Measurements from ENCODE around the gene LIPG. TPM values are rescaled to one million over a fixed set of nuclear protein-coding genes. Genes with fewer than 3 reads are reported as not detected.

Gene LIPG
- total RNA-seq, 1 experiment from 2014 or later, result 6.1 TPM

- no peak overlapping the region for H3K9ac ChIP-seq (ENCODE audit: extremely low read depth, insufficient read length, low read length)
- no peaks in the 10 kb centered on the region for H3K79me1 ChIP-seq (ENCODE audit: insufficient read depth, low read depth, low read length, poor library complexity, severe bottlenecking)
- H3K14ac ChIP-seq (ENCODE audit: insufficient read depth, low read length), result no peak overlapping the region
- no peak overlapping the region for H3K27ac ChIP-seq (ENCODE audit: insufficient read length, low read depth, low read length)
- no peak overlapping the region for H3K56ac ChIP-seq (ENCODE audit: insufficient read length, low read depth, low read length)
- H3T11ph ChIP-seq (ENCODE audit: low read length), result no peak overlapping the region
- no peak overlapping the region for H3K4ac ChIP-seq (ENCODE audit: low read depth, low read length)
- no peak overlapping the region for H4K5ac ChIP-seq (ENCODE audit: insufficient read length, low read depth, low read length)
- peaks cover 4% of the 10 kb centered on the region; the same call in 1 of the 2 replicates for H3K4me1 ChIP-seq (ENCODE audit: insufficient read depth, low read length)
- Mint-ChIP-seq H3K27me3 (ENCODE audit: low read depth) (peaks cover 39% of the 10 kb centered on the region), H3K4me3 (no peak overlapping the region), H3K36me3 (ENCODE audit: insufficient read depth in 1 of 3, low read depth in 3 of 3) (peaks cover 21 to 30% (median 27%) of the 10 kb centered on the region in 3 experiments), H3K9me3 (peaks cover 0 to 3% of the 10 kb centered on the region in 2 experiments; a peak in 4 of 5 replicates), H3K27ac (no peak overlapping the region), H3K4me1 (peaks cover 28 to 32% of the 10 kb centered on the region in 2 experiments)
- no peaks in the 10 kb centered on the region for H3K9me3 ChIP-seq (ENCODE audit: control insufficient read depth, low read depth, low read length)
- H3K23ac ChIP-seq (ENCODE audit: insufficient read length, low read depth, low read length), result no peak overlapping the region
- WGBS (ENCODE audit: extremely low coverage, insufficient read length, low lambda C conversion rate), result no CpG with 5 or more reads among the region's 9 CpGs
- H2BK15ac ChIP-seq (ENCODE audit: low read depth, low read length), result no peak overlapping the region
- H3K4me2 ChIP-seq (ENCODE audit: insufficient read depth, insufficient read length, low read length), result no peak overlapping the region
- DNase-seq, result no peak
- H4K8ac ChIP-seq (replicated peaks; ENCODE audit: insufficient read length, low read depth, low read length), result no peak overlapping the region
- H3K23me2 ChIP-seq (ENCODE audit: insufficient read length, low read depth, low read length, poor library complexity, severe bottlenecking), result peaks cover 25% of the 10 kb centered on the region
- peaks cover 4% of the 10 kb centered on the region; the same call in 1 of the 2 replicates for H3K27me3 ChIP-seq (ENCODE audit: insufficient read depth, low read length)
- TF ChIP-seq, protein P1, sequence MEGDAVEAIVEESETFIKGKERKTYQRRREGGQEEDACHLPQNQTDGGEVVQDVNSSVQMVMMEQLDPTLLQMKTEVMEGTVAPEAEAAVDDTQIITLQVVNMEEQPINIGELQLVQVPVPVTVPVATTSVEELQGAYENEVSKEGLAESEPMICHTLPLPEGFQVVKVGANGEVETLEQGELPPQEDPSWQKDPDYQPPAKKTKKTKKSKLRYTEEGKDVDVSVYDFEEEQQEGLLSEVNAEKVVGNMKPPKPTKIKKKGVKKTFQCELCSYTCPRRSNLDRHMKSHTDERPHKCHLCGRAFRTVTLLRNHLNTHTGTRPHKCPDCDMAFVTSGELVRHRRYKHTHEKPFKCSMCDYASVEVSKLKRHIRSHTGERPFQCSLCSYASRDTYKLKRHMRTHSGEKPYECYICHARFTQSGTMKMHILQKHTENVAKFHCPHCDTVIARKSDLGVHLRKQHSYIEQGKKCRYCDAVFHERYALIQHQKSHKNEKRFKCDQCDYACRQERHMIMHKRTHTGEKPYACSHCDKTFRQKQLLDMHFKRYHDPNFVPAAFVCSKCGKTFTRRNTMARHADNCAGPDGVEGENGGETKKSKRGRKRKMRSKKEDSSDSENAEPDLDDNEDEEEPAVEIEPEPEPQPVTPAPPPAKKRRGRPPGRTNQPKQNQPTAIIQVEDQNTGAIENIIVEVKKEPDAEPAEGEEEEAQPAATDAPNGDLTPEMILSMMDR (conservative IDR thresholded peaks at IDR 0.05), result no peak
- no peak overlapping the region for H4K91ac ChIP-seq (ENCODE audit: insufficient read length, low read depth, low read length)
- H2BK5ac ChIP-seq (ENCODE audit: insufficient read length, low read length), result no peak overlapping the region
- no peak overlapping the region for H2BK12ac ChIP-seq (ENCODE audit: insufficient read length, low read depth, low read length)
- H2AK5ac ChIP-seq (ENCODE audit: insufficient read length, low read length), result no peak overlapping the region
- H3K18ac ChIP-seq (ENCODE audit: insufficient read length, low read depth, low read length), result no peak overlapping the region
- no peak overlapping the region for H2BK20ac ChIP-seq (ENCODE audit: low read depth, low read length, poor library complexity, severe bottlenecking)
- no peaks in the 10 kb centered on the region for H4K20me1 ChIP-seq (ENCODE audit: control insufficient read depth, insufficient read depth, insufficient read length)
- peaks cover 2% of the 10 kb centered on the region; the same call in 1 of the 2 replicates for H3K79me2 ChIP-seq (ENCODE audit: insufficient read depth, low read length)
- H2BK120ac ChIP-seq (ENCODE audit: low read depth, low read length, poor library complexity, severe bottlenecking), result no peak overlapping the region
- no peak overlapping the region for H2AFZ ChIP-seq (ENCODE audit: low read length)
These were observed 3.2 kb downstream of the LIPG start for GRCh38 chr18:49565101-49565500.
